Midbrain (tissue), 1 donor: Measurements from ENCODE around the gene LHPP.

ENCODE experiments used
- DNase-seq: peaks from one replicate; lab custom pipeline; 2025; lab: John Stamatoyannopoulos, UW

The LHPP gene

DNA sequence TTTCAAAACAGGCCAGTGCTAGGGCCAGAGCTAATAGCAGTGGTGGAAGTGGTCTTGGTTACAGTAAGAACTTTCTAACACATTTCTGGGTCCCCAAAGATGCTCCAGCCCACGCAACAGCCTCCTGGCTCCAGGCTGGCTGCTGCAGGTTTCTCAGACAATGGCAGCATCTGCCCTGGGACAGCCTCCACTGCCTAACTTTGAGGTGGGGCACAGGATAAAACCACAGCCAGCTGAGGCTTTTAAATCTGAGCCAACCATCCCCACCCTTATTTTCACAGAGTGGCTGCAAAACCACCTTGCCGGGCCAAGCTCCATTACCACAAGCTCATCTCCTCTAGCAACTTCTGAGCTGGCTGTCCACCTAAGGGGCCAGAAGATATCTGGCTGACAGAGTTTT is 197.8 kb downstream of the LHPP start:
- DNase-seq, result no peak

DNA sequence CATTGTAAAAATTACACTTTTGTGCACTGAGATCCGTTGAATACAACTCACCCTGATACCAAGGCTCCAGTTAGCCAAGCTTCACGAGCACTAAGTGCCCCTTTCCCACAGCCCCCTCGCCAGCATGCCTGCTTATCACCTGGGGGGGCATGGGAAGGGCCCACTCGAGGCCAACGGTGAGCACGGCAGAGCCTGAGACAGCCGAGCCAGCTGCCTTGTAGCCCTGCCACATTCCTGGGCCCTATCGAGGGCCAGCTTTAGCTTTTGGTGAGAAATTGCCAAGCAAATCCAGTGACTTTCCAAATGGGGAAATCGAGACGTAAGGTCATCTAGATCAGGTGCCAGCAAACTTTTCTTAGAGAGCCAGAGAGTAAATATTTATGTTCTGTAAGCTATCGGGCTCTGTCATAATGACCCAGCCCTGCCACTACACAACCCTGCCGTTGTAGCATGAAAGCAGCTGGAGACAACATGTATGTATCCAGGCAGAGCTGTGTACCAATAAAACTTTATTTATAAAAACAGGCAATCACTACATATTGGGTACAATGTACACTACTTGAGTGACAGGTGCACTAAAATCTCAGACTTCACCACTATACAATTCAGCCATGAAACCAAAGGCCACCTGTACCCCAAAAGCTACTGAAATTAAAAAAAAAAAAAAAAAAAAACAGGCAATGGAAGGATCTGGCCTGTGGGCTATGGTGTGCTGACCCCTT is 198.9 kb downstream of the LHPP start:
- no peak for DNase-seq

DNA sequence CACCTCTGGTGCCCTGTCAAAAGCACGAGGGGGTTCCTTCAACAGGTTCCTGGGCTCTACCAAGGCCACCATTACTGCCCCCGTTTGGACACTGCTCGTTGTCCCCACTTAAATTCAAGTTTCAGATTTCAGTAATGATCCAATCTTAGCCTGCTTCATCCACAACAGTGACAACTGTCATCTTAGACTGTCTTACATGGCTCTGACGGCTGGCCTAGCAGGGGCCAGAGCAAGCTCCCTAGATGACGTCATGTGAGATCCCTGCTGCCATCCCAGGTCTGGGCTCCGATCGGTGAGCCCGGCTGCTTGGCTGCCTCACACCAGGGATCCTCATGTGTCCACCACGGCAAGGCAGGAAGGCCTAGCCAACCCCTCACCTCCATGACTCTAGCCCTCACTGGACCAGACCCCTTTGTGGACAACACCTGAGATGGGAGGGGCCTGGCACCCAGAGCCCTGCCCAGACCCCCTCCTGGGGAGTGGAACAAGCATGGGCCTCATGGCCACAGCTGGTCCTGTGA is 200.1 kb downstream of the LHPP start:
- no peak for DNase-seq

DNA sequence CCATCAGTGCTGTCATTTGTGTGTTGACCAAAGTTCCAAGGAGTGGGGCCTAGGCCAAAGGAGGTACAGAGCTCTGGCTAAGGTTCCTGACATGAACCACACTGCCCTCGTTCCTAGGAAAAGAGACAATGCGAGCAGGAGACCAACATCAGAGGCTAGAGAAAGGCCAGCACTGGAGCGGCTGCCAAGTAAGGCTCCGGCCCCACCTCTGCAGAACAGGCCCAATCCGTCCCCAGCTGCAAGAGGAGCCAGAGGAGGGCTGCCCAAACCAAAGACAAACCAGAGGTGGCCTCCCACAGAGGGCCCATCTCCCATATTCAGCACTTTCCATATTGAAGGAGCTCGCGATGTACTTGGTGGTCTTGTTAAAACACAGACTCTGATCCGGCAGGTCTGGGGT is 201.6 kb downstream of the LHPP start:
- no peak for DNase-seq
